ENCODE measurements around the gene SLC4A1AP. TPM values are rescaled to one million over a fixed set of nuclear protein-coding genes. Genes with fewer than 3 reads are reported as not detected.
A peak's percentile ranks its signal among the peaks of the same experiment; 100 is the strongest.

The SLC4A1AP gene
- total RNA-seq, 1 experiment from 2014 or later, result 40.0 TPM

DNA sequence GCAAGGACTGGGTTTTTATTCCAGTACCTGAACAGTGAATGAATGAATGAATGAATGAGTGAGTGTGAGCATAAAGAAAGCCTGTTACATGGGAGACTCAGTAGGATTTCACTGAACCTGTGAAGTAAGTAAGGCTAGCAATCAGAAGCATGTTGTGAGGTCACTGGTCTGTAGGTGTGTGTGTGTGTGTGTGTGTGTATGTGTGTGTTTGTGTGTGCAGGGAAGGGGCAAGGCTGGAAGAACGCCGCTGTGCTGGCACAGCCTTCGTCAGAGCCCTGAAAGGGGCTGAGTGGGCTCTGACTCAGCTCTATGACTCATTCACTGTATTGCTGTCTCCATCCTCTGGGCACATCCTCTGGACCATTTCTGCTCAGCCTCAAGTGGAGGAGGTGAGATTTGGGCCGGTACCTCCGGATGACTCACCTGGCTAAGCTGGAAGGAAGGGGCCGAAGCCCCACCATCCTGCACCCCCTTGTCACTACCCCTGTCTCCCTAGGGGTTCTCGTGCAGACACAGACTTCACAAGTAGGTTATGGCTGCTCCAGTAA lies 56.4 kb downstream of the SLC4A1AP start:
- DNase-seq (ENCODE audit: low read depth), result peak; percentile 98

DNA sequence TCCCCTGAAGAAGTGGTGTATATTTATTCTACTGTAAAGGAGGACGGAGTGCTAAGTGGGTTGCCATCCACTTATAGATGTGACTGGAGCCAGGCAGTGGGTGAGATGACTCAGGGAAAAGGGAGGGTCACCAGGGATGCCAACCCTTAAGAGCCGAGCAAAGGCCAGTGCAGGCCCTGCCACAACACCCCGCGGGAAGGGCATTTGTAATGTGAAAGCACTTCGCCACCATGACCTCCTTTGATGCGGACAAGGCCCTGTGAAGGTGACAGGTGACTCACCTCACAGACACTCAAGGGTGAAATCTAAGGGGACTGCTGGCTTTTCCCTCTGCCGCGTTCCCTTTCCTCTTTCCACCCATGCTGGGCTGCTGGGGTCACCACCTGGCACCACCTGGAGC lies 57.6 kb downstream of the SLC4A1AP start:
- peak; percentile 79 for DNase-seq (ENCODE audit: low read depth)

DNA sequence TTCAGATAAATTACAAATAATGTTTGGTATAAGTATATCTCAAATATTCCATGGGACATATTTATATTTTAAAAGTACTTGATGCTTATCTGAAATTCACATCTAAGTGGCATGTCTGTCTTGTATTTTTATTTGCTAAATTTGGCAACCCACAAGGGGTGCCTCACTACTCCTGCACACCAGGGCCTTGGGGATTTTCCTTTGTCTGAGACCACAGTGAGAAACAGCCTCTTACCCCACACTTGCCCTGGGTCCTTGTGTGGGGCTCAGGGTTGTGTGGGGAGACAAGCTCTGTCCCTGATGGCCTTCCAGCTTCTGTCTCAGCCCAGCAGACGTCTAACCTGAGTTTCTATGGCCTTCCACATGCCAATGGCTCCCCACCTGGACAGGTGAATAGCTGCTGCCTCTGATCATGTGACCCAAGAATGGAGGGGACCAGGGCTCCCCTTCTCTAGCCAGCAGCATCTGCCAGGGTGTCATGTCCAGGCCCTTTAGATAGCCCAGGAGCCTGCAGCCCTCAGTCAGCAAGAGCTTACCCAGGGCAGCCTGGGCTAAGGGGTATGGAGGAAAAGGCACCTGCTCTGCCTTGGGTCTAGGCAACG lies 58.3 kb downstream of the SLC4A1AP start:
- DNase-seq (ENCODE audit: low read depth), result peak; percentile 44

DNA sequence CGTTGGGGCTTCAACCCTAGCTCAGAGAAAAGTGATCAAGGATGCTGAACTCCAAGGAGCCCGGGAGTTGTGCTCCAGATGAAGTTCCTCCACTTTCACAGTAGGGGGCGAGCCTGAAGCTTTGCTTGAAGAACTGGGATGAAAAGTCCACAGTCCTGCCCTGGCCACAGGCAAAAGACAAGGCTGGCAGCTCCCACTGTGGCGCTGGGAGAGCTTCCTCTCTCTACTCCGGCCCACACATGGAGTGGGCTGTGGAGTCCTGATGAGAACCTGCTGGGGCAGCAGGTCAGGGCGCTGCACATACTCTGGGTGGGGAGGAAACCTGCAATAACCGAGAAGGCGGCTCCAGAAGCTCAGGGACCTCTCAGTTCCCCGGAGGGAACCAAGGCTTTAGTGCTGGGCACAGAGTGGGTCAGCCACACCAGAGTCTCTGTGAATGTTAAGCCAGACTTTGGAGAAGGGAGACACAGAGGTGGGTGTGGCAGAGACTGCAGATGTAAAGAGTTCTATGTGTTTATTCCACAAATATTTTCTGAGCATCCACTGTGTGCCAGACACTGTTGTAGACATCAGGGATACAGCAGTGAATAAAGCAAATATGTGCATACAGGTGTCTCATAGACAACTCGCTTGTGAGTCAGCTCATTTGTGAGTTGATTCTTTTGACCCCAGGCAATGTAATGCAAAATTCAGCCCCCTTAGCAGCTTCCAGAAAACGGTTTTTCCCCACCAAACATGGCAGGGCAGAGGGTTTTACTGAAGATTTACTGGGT lies 59.9 kb downstream of the SLC4A1AP start:
- peak; percentile 79 for DNase-seq (ENCODE audit: low read depth)

DNA sequence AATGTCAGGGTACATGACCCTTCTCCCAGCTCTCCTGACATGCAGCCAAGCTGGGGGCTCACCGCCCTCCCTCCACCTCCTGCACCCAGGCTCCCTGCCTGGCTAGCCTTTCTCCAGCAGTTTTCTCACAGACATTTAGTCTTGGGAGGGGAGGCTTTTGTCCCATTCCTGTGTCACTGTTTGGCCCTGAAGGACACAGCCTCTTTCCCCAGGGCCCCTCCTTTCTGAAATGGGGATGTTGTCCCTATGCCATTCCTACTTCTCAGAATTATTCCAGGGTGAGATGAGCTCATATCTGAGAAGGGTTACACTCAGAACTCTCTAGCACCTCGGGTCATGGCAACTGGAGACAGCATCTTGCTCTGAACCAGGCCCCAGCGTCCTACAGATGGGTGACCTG lies 60.5 kb downstream of the SLC4A1AP start:
- DNase-seq (ENCODE audit: low read depth), result no peak

DNA sequence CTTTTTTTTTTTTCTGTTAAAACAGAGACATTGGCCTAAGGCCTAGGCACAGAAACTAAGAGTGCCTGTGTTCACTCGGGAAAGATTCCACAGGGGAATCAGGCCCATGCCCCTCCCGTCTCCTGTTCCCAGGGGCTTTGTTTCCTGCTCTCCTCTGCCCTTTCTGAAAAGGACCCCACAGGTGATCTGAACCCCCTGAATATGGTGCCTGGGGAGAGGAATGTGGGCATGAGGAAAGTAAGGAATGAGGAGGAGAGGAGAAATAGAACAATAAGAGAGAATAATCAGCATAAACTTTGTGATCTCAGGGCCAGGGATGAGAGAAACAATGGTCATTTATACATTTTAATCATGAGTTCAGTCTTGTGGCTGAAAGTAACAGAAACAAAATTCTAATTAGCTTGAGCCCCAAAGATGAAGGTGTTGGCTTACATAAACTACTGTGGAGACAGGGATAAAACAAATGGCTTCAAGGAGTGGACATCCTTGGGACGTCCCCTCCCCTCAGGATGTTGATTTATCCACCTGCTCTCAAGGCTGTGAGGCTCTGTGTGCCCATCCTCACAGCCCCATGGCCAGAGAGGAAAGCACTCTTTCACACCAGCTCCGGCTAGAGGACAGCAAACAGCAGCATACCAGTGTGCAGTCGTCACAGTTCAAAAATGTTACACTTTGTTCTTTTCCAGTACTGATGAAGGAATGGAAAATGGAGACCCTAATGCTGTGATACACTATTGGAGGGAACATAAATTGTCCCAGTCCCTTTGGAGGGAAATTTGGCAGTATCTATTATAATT lies 61.4 kb downstream of the SLC4A1AP start:
- DNase-seq (ENCODE audit: low read depth), result peak; percentile 36

DNA sequence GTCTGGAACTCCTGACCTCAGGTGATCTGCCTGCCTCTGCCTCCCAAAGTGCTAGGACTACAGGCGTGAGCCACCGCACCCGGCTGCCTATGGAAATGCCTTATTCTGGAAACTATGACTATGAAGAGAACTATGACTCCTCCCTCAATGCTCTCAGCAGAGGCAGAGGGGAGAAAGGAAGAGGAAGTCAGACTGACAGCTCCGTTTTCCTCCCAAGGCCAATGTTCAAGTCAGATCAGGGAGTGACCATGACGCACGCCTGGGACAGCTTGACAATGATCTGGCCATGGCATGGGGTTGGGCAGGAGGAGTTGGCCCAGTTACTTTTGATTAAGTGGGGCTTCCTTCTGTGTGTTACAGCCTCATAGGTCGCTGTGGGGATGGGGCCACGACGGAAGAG lies 63.6 kb downstream of the SLC4A1AP start:
- DNase-seq (ENCODE audit: low read depth), result no peak

DNA sequence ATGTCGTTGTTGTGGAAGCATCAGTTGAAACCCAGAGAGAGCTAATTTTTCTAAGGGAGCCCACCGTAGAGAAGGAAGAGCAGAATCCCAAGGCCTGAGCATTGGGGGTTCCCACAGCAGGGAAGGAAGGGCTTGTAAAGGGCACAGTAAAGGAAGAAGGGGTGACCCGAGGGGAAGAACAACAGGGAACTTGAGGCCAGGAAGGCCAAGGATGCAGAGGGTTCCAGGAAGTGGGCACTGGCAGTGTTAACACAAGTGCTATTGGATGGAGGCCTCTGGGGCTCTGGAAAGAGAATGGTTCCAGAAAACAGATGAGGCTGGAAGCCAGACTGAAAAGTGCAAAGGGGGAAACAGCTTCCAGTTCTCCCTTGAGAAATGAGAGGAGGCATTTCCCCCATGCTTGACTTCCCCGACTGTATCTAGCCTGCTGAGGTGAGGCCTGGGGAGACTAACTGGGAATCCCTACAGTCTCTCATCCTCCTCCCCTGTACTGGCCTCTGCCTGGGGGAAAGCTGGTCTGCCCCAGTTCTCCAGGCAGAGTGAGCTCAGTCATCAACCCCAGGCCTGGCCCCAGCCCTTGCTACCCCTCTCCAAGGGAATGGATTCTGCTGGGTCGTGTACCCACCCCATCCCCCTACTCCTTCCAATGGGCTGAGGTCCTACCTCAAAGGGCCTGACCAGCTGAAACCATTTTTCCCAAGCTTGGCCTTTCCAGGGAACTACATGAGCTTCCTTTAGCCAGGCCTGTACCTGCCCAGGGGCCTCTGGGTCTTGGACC lies 64.6 kb downstream of the SLC4A1AP start:
- DNase-seq (ENCODE audit: low read depth), result no peak

DNA sequence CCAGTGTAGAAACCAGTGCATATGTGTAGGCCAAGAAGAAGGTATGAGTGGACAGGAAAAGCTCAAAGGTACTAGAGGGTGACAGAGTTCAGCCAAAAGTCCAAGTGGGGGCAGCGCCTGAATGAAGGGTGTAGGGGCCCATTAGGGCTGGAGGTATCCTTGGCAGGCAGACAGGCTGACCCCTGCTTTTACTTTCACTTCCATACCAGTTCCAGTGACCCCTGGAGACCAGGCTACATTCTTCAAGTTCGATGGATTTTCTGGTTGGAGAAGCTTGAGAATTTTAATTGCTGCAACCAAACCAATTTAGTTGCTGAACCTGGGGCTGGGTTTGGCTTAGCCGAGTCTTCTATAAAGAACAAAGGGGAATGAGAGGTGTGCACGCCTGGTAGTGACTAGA lies 65.5 kb downstream of the SLC4A1AP start:
- peak; percentile 14 for DNase-seq (ENCODE audit: low read depth)

DNA sequence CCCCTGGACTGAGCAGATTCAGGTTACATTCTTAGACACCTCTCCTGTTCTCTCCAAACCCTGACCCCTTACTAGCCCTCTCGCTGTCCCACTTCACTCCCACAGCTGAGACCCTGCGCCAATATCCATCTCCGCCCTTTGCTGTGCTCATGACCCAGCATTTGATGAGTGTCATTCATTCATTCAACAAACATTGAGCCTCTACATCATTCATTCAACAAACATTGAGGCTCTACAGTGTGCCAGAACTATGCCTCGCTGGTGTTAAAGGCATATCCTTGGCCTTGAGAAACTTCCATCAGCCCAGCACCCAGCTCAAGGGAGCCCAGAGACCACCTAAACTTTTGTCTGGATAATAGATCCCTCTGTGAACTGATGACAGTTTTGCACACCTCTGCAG lies 65.9 kb downstream of the SLC4A1AP start:
- DNase-seq (ENCODE audit: low read depth), result no peak

DNA sequence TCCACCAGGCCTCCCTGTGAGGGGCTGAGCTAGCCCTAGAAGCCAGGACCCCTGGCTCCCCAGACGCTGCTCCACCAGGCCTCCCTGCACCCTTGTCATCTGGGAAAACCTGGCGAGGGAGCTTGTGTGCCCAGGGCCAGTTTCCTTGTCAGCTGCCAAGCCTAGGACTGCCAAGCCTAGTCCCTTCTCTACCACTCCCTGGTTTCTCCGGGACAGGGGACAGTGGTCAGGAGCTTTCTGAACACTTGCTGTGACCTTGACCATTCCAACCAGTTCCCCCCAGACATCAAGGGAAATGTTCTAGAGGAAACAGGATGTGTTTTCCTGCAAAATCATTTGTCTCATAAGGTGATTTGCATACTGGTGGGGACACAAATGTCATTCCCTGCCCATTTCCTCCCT lies 66.6 kb downstream of the SLC4A1AP start:
- DNase-seq (ENCODE audit: low read depth), result no peak

DNA sequence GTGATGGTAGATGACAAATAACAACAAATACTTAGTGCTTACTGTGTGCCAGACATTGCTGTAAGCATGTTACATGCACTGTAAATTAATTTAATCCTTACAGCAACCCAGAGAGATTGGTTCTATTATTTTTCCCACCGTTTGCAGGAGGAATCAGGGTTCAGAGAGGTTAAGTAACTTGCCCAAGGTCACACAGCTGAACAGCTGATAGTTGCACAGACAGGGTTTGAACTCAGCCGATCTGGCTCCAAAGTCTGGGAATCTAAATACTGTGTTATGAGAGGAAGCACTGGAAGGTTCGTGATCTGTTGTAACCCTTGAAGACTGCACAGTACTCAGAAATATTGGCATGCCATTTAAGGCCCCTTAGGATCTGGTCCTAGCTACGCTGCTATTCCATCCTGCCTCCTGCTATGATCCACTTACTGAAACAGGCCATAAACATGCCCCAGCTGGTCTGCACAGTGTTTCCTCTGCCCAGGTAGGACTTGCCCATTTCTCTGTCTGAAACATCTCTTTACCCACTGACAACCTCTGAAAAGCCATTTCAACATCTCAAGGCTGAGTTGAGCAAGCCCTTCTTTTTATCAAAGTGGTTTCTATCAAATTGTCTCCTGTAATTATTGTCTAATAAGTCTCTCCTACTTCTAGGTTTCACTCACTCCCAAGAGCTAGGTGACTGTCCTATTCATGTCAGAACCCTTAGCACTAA lies 67.4 kb downstream of the SLC4A1AP start:
- no peak for DNase-seq (ENCODE audit: low read depth)

DNA sequence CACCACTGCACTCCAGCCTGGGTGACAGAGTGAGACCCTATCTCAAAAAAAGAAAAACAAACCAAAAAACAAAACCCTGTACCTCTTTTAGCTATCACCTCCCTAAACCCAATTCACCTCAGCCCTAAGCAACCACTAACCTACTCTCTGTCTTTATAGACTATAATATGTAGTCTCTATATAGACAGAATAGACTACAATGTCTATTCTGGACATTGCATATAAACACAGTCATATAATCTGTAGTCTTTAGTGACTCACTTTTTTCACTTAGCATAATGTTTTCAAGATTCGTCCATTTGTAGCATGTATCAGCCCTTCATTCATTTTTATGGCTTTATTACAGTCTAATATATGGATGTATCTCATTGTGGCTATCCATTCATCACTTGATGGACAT lies 70.6 kb downstream of the SLC4A1AP start:
- no peak for DNase-seq (ENCODE audit: low read depth)

DNA sequence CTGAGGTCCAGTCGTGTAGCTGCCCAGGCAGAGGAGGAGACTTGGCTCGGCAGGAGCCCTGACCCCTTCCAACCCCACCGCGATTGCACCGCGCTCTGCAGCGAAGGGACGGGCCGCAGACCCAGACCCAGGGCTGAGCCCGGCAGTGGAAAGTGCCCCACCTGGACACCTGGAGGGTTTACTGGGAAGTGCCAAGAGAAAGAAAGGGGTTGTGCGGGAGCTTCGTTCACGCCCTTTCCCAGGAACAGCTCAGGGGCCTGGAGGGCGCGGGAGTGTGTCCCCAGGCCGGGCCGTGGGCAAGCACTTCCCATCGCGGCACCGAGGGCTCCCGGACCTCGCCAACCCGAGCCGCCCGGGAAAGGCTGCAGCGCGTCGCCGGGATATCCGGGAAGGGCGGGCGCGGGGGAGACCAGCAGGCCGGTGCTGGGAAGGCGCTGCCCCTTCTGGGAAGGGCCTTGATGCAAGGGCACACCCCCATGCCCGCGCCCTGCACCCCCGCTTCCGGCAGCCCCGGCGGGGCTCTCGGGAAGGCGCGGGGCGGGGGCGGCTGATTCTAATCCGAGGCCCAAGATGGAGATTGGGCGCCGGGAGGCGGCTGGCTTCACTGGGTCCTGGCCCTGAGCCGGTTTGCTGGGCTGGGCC lies 71.7 kb downstream of the SLC4A1AP start:
- DNase-seq (ENCODE audit: low read depth), result peak; percentile 76

DNA sequence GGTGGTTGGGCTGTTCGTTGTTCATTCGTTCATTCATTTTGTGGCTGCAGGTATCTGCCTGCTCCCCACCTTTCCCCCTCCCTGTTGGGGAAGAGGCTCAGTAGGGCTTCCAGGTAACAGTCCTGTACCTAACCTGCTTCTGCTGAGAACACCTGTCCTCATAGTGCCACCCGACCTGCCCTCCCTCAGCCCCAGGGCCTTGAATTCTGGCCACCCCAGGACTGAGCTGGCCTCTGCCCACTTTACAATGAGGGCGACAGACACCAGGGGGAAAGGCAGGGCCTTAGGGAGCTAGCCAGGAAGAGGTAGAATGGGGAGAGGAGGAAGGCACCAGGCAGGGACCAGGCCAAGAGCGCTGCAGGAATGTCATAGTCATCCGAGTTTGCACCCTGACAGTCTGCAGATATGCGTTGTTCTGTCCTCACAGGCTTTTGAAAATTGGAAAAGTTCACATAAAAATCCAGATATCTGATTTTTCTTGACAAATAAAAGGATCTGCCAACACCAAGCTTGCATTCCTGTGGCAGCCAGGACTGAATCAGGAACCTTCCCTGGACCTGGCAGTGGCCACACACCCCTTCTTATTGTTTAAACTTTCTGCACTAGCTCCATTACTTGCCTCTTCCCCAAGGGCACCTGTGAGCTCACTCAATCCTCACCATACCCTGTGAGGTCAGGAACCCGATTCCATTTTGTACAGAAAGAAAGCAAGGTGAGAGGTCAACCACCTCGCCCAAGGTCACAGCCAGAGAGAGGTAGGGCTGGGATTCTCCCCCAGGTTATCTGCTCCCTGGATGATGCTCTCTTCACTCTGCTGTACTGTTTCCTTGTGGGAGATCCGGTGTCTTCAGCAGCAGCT lies 72.6 kb downstream of the SLC4A1AP start:
- no peak for DNase-seq (ENCODE audit: low read depth)

DNA sequence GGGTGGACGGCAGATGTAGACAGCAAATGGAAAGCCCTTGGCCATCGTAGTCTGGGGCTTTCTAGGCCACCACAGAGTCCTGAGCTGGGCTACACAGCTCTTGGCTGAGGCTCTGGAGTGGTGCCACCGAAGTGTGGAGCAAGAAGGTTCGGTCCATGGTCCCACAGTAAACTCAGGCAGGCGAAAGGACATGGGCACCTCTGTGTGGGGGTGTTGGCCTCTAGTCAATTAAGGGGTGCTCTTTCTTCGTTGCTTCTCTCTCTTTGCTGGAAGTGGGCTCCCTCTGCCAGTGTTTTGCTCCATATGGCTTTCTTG lies 73.2 kb downstream of the SLC4A1AP start:
- DNase-seq (ENCODE audit: low read depth), result no peak

DNA sequence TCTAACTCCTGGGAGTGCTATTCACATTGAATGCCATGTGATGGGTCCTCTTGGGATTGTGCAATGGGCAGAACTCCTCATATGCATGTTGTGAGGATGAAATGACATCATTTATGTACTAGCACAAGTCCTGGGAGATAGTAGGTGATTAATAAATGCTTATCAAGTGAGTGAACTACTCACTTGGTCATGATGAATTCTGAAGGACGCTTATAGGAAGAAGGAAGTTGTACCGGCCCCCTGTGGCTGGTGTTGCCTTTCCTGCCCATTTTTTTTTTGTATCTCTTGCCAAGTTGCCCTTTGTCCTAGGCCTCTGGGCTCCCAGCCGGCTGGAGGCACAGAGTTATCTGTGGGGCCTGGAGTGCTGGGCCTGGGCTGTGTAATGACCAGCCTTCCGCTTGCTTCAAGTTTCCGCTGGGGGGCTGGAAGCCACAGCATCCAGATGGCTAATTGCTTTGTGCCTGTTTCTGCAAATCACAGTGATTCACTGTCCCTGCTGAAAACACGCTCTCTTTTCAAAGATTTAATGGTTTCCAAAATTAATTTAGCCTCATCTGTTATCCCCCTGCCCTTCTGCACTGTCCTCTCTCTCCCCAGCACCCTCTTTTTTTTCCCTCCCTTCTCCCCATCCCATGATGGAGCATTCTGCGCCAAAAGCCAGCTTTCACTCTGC lies 74.1 kb downstream of the SLC4A1AP start:
- peak; percentile 50 for DNase-seq (ENCODE audit: low read depth)

DNA sequence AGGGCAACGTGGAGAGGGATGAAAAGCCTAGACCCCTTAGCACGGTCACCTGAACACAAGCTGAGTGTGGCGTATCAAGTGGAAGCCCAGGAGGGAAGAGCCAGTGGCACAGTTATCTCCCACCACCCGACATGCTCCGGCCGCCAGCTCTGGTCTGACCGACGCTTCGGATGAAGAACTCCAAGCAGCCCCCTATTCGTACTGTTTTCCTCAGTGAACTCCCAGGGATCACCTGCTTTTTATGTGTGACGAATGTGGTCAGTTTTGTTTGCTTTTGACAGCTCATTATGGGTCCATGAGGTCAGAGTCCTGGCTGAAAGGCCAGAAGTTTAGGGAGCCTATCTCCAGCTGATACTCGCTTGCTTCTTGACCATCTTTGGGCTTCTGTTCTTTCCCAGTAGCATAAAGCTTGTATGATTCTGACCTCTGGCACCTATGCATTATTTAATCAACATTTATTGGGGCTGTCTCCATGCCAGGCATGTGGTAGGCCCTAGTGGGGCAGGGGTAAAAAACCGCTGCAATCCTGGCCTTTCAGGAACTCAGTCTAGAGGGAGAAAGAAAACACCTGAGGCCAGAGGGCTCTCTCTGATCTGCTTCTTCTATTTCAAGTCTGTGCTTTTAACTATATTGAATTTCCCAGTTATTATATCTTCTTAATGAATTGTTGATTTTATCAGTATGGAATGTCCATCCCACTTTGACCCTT lies 74.8 kb downstream of the SLC4A1AP start:
- no peak for DNase-seq (ENCODE audit: low read depth)

DNA sequence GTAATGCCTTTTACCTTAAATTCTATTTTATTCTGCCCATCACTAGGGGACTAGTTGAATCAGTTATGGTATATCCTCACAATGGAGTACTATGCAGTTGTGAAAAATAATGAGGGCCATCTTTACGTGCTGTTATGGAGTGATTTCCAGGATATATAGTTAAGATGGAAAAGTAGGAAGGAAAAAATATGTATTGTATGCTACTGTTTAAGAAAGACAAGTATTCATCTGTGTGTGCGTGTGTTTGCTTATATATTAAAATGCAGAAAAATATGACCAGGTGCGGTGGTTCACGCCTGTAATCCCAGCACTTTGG lies 75.3 kb downstream of the SLC4A1AP start:
- no peak for DNase-seq (ENCODE audit: low read depth)

Data from RPMI7951 (cell line).